ENCODE data around the gene CELSR1.

The CELSR1 gene

GRCh38 chr22:46439576-46440465, 97.6 kb downstream of the CELSR1 start:
- DNase-seq = no peak

DNA sequence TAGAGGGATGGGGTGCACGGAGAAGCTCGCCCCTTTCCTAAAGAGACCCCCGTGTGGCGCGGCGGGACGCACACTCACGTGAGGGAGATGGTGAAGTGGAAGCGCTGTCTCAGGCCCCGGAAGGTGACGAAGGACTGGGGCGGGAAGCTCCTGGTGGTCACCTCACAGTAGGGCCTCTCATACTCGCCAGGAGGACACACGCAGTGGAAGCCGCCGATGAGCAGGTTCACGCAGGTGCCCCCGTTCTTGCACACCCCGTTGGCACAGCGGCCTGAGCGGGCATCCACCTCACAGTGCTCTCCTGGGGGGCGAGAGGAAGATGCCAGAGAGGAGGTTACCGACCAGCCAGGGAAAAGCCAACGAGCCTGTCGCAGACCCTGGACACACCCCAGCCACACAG, 98.3 kb downstream of the CELSR1 start:
- no peak for DNase-seq

- no peak for DNase-seq
Observed at GRCh38 chr22:46437671-46438440, 99.6 kb downstream of the CELSR1 start.

DNA sequence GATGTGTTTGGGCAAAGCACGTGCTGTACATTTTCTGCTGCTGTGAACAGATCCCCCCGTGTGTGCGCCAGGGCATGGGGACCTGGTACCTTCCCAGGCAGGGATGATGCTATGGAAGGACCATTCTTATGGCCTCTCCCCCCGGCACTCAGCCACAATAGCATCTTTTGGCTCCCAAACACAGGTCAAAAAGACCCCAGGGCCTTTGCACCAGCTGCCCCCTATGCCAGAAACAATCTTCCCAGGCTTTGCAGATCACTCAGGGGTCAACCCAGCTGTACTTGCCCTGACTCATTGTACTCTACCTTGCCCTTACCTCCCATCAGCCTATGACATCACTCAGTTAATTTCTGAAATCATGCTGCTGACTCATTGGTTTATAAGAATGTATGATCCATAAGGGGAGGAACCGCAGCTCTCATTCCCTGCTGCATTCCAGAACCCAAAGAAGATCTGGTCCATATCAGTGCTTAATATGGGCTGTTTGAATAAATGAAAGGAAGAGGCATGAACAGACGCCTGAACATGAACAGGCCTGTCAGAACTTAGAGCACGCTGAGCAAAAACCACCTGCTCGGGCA, 100.7 kb downstream of the CELSR1 start:
- no peak for DNase-seq

- DNase-seq = no peak
Observed at GRCh38 chr22:46433318-46433717, 104.1 kb downstream of the CELSR1 start.

- peak in 4 of 6 experiments; percentile 18 to 66 (median 50) for DNase-seq
Observed at GRCh38 chr22:46432164-46433068, 105.0 kb downstream of the CELSR1 start.

GRCh38 chr22:46430961-46431838, 106.2 kb downstream of the CELSR1 start:
- no peak for DNase-seq

GRCh38 chr22:46429325-46429853, 108.0 kb downstream of the CELSR1 start:
- DNase-seq = no peak

DNA sequence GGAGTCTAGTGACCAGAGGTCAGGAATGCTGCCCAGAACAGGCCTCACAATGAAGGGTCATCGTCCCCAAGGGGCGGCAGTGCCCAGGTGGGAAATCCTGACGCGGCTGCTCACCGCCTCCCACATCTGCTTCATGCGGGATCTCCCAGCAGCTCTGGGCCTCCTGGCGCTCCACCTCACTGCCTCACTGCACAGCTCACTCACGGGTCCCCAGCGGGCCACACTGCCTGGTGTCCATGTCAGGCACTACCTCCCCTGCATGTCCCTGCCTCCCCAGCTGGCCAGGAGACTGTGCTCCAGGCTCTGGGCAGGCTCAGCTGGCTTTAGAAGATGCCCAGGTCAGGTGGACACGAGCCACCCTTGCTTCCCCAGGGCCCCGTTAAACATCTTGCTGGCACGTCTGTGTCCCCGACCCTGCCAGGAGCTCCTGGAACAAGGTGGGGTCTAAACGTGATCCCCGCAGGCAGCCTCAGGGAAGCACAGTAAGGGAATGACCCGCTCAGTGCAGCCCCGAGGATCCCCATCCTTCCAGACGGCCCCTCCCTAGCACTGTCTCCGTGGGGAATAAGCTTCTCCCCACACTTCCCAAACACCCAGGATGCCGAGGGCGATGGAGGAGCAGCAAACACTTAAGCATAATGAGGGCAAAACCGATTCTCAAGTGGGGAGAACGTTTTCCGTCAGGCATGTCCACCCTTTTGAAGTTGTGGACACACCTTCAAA, 108.7 kb downstream of the CELSR1 start:
- DNase-seq = no peak

- no peak for DNase-seq
Observed at GRCh38 chr22:46428171-46428570, 109.2 kb downstream of the CELSR1 start.

GRCh38 chr22:46425016-46425415, 112.4 kb downstream of the CELSR1 start:
- no peak for DNase-seq

- DNase-seq = no peak
Observed at GRCh38 chr22:46424496-46424895, 112.9 kb downstream of the CELSR1 start.

DNA sequence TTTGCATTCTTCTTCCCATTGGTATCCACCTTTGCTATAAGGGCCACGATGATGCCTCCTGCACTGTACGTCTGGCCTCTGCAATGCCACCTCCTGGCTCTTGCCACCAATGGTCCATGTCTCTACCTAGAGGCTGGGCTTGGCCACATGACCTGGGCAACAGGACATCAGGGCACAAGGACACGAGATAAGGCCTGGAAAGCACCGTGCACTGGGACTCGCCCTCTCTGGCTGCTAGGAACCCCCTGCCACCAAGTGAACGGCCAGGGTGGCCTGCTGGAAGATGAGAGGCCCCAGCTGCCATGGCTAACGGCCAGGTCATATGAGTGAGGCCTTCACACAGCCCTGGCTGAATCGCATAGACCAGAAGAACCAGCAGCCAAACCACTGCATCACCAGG, 114.5 kb downstream of the CELSR1 start:
- DNase-seq = no peak

DNA sequence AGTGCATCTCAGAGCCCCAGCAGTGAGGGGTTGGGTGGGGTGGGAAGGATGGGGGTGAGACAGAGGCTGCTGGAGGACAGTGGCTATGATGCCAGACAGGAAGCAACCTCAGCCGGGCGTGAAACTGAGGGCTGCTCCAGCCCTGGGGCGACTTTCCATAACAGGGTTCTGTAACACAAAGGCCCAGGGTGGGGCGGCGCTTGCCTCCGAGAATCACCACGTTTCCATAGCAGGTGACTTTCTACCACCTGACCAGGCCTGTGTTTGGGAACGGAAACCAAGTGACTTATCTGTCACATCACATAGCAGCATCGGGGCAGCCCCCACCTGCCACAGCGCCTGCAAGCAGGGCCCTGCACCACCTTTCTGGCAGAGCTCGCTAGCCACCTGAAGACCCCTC, 116.2 kb downstream of the CELSR1 start:
- peak in 2 of 6 experiments; percentile 6 for DNase-seq

DNA sequence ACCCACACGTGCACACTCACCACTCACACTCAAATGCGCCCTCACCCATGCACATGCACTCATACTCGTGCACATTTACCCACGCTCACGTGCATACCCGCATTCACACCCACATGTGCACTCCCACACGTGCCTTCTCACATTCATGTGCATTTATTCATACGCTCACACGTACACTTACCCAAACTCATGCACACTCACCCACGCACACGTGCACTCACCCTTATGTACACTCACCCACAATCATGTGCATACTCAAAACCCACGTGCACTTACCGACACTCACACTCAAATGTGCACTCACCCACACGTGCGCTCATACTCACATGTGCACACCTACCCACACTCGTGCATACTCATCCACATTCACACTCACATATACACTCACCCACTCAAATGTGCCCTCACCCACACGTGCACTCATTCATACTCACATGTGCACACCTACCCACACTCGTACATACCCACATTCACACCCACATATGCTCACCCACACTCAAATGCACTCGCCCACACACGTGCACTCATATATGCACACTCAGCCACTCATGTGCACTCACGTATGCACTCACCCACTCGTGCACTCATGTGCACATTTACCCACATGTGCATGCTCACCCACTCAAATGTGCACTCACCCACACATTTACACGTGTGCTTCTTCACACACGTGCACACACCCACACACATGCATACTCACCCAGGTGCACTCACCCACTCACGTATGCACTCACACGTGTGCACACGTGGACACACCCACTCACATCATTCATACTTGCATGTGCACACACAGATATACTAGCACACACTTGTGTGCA, 117.5 kb downstream of the CELSR1 start:
- DNase-seq = no peak

DNA sequence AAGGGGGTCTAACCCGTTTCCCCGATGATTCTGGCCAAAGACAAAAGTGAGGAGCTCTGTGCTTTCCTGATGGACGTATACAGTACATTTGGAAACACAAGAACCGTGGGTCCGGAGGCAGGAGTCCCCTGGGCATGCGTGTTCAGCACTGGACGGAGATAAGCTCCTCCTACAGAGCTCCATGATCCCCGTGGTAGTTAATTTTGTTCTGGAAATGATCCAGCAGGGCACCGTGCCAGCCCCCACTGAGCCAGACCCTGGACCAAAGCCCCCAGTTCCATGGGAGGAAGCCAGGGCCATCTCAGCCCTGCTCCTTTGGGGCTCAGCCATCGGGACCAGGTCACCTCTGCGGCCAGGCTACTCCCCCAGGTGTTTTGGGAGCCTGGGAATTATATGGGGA, 118.6 kb downstream of the CELSR1 start:
- DNase-seq = no peak

DNA sequence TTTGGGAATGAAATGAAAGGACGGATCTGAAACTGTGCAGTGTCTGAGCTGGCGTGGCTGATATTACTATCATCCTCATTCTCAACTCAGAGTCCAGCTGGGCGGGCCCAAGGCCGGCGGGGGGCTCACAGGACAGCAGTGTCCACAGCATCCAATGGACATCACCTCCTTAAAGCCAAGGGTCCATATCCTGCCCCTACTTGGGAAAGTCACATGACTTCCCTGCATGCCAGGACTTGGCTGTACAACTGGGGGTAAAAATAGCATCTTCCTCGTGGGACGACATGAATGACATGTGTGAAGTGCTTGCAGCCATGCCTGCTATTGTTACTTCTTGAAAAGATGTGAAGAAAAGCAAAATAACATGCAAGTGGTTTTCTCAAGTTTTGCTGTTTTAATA, 119.7 kb downstream of the CELSR1 start:
- no peak for DNase-seq

- no peak for DNase-seq
Observed at GRCh38 chr22:46416891-46417580, 120.4 kb downstream of the CELSR1 start.

DNA sequence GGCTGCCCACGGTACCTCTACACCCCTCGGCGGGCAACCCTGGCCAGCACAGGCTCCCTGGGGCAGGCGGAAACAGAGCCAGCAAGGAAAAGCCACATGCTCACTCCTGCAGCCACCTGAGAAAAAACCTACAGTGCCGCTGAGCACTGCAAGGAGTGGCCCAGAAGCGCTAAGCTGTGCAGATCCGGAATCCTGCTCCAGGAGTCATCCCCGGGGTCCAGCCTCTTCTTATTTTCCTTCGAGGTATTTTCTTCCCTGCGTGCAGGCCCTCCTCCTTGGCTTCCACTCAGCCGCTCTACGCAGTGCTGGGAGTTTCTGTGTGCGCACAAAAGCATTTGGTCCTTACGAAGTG, 120.9 kb downstream of the CELSR1 start:
- no peak for DNase-seq

All from stimulated activated naive CD4-positive, alpha-beta T cell (primary cell).